Measurements from ENCODE around the gene ARHGAP23. TPM values are rescaled to one million over a fixed set of nuclear protein-coding genes. Genes with fewer than 3 reads are reported as not detected.

ARHGAP23 gene
- polyA plus RNA-seq, 3 donors, result 0.03 to 0.21 (median 0.09) TPM

- TF ChIP-seq CTCF (IDR thresholded peaks at IDR 0.05), result no peak
- peaks cover 61 to 81% (median 70%) of the 10 kb centered on the region in 3 donors for H3K27me3 Mint-ChIP-seq (ENCODE audit: low read depth in 3 of 3)
- H3K4me3 ChIP-seq (replicated peaks in 1 of 3; ENCODE audit: low read depth in 2 of 3, low read length in 3 of 3), result peak overlapping the region in 1 of 3 experiments; percentile 75
- H3K27ac Mint-ChIP-seq, result peak overlapping the region in 2 of 7 donors; percentile 33 to 53
- H3K9me3 ChIP-seq (replicated peaks in 1 of 2; ENCODE audit: control insufficient read depth in 1 of 2, insufficient read depth in 1 of 2, low read length in 2 of 2), result peaks cover 0 to 30% of the 10 kb centered on the region in 2 donors
- peaks cover 5% of the 10 kb centered on the region for H4K20me1 ChIP-seq (ENCODE audit: insufficient read depth, low read length)
- peaks cover 6 to 41% (median 18%) of the 10 kb centered on the region in 7 donors for H3K9me3 Mint-ChIP-seq
- H3K79me2 ChIP-seq (ENCODE audit: insufficient read depth, low read length), result no peaks in the 10 kb centered on the region
- H3K36me3 Mint-ChIP-seq, result peaks cover 5 to 8% of the 10 kb centered on the region in 2 donors
- peak overlapping the region in 1 of 2 donors; percentile 88 for H3K4me3 Mint-ChIP-seq
- H3K36me3 ChIP-seq (replicated peaks in 1 of 2; ENCODE audit: control insufficient read depth in 1 of 2, insufficient read depth in 2 of 2, low read length in 2 of 2), result no peaks in the 10 kb centered on the region
- H3K4me1 ChIP-seq (ENCODE audit: control insufficient read depth in 1 of 2, insufficient read depth in 2 of 2, low read length in 2 of 2), result peaks cover 38 to 48% of the 10 kb centered on the region in 2 donors
- peak overlapping the region; percentile 94 for H3K4me2 ChIP-seq (replicated peaks; ENCODE audit: extremely low read depth, low read length, poor library complexity, severe bottlenecking)
- 15% methylated on average over 6 of the region's 15 CpGs for WGBS (ENCODE audit: insufficient coverage)
- no peak overlapping the region for H3K9ac ChIP-seq (ENCODE audit: insufficient read depth, low read length, poor library complexity, severe bottlenecking)
- peaks cover 46% of the 10 kb centered on the region for H3K4me1 Mint-ChIP-seq
- no peak overlapping the region for H3K27ac ChIP-seq (ENCODE audit: low read depth in 1 of 2, low read length in 2 of 2)
- no peak for DNase-seq
- no peak overlapping the region for H2AFZ ChIP-seq (ENCODE audit: insufficient read depth, low read depth, low read length, poor library complexity, severe bottlenecking)
- peaks cover 48 to 70% of the 10 kb centered on the region in 2 donors for H3K27me3 ChIP-seq (ENCODE audit: control insufficient read depth in 2 of 2, insufficient read depth in 2 of 2, low read length in 2 of 2)
- intact Hi-C loops (cut with micrococcal nuclease), result no loop called here
Observed at GRCh38 chr17:38560503-38561318, 132.4 kb downstream of the ARHGAP23 start.

- Mint-ChIP-seq H3K27me3 (ENCODE audit: low read depth in 3 of 3) (peaks cover 70 to 83% (median 77%) of the 10 kb centered on the region in 3 donors), H3K9me3 (peaks cover 6 to 46% (median 18%) of the 10 kb centered on the region in 7 donors), H3K36me3 (peaks cover 5 to 8% of the 10 kb centered on the region in 2 donors), H3K27ac (no peak overlapping the region), H3K4me1 (peaks cover 41% of the 10 kb centered on the region), H3K4me3 (peak overlapping the region in 1 of 2 donors; percentile 88)
- H3K4me3 ChIP-seq (replicated peaks in 1 of 3; ENCODE audit: low read depth in 2 of 3, low read length in 3 of 3), result no peak overlapping the region
- intact Hi-C loops (cut with micrococcal nuclease), result no loop called here
- H4K20me1 ChIP-seq (ENCODE audit: insufficient read depth, low read length), result peaks cover 5% of the 10 kb centered on the region
- H2AFZ ChIP-seq (ENCODE audit: insufficient read depth, low read depth, low read length, poor library complexity, severe bottlenecking), result no peak overlapping the region
- DNase-seq, result no peak
- H3K9me3 ChIP-seq (replicated peaks in 1 of 2; ENCODE audit: control insufficient read depth in 1 of 2, insufficient read depth in 1 of 2, low read length in 2 of 2), result peaks cover 0 to 36% of the 10 kb centered on the region in 2 donors
- no peak overlapping the region for H3K27ac ChIP-seq (ENCODE audit: low read depth in 1 of 2, low read length in 2 of 2)
- H3K4me2 ChIP-seq (replicated peaks; ENCODE audit: extremely low read depth, low read length, poor library complexity, severe bottlenecking), result no peak overlapping the region
- H3K9ac ChIP-seq (ENCODE audit: insufficient read depth, low read length, poor library complexity, severe bottlenecking), result no peak overlapping the region
- no peaks in the 10 kb centered on the region for H3K36me3 ChIP-seq (replicated peaks in 1 of 2; ENCODE audit: control insufficient read depth in 1 of 2, insufficient read depth in 2 of 2, low read length in 2 of 2)
- H3K27me3 ChIP-seq (ENCODE audit: control insufficient read depth in 2 of 2, insufficient read depth in 2 of 2, low read length in 2 of 2), result peaks cover 57 to 79% of the 10 kb centered on the region in 2 donors
- H3K79me2 ChIP-seq (ENCODE audit: insufficient read depth, low read length), result no peaks in the 10 kb centered on the region
- peaks cover 34 to 42% of the 10 kb centered on the region in 2 donors for H3K4me1 ChIP-seq (ENCODE audit: control insufficient read depth in 1 of 2, insufficient read depth in 2 of 2, low read length in 2 of 2)
- TF ChIP-seq CTCF (IDR thresholded peaks at IDR 0.05), result no peak
- 7% methylated on average over 105 of the region's 105 CpGs for WGBS (ENCODE audit: insufficient coverage)
Observed at GRCh38 chr17:38561416-38562214, 133.4 kb downstream of the ARHGAP23 start.
